H1 (cell line): ENCODE measurements around the gene SCARB1. TPM values are rescaled to one million over a fixed set of nuclear protein-coding genes. Genes with fewer than 3 reads are reported as not detected.

Experiments used
- CTCF ChIA-PET: fragments of 300-600 bp; sonication (Branson Sonifier 250); formaldehyde crosslinking; loops from one replicate; lab custom pipeline; 2021; ENCODE audit not compliant: partially characterized antibody; lab: Charles Lee
- POLR2A ChIA-PET: fragments of 300-600 bp; sonication (Branson Sonifier 250); formaldehyde crosslinking; loops from one replicate; lab custom pipeline; 2021; ENCODE audit warnings: inconsistent platforms; ENCODE audit not compliant: partially characterized antibody; lab: Charles Lee
- DNase-seq, 2 experiments: peaks; one replicate each; pipeline versions ENCODE4 v3.0.0 to v3.0.0-alpha.2; 2010 to 2022; ENCODE audit warnings: low spot score in 2 of 2, low read depth in 1 of 2, mixed read lengths in 1 of 2
- FAIRE-seq: peaks from 2 replicates; lab custom pipeline; 2011; peaks lifted over from hg19 to GRCh38; lab: Jason Lieb, UNC
- H2AFZ ChIP-seq: 2 replicates; pipeline ENCODE4 v1.8.1; 2012; ENCODE audit warnings: low read length, inconsistent platforms
- H2AK5ac ChIP-seq: 2 replicates; pipeline ENCODE4 v1.6.1; 2013; ENCODE audit warnings: low read depth, low read length
- H2BK120ac ChIP-seq: replicated peaks from 2 replicates; pipeline ENCODE3; 2013; ENCODE audit warnings: low read depth, low read length, inconsistent platforms
- H2BK12ac ChIP-seq: 2 replicates; pipeline ENCODE4 v1.6.1; 2013; ENCODE audit warnings: low read depth, low read length
- H2BK15ac ChIP-seq: 2 replicates; pipeline ENCODE4 v1.6.1; 2013; ENCODE audit warnings: low read length
- H2BK20ac ChIP-seq: 2 replicates; pipeline ENCODE4 v1.6.1; 2013; ENCODE audit warnings: low read length
- H2BK5ac ChIP-seq: 2 replicates; pipeline ENCODE4 v1.6.1; 2013; ENCODE audit warnings: low read depth, low read length
- H3K14ac ChIP-seq: 2 replicates; pipeline ENCODE4 v1.6.1; 2013; ENCODE audit warnings: inconsistent platforms; ENCODE audit not compliant: insufficient read length
- H3K18ac ChIP-seq: 2 replicates; pipeline ENCODE4 v1.6.1; 2013; ENCODE audit warnings: low read length; ENCODE audit errors: extremely low read depth
- H3K23ac ChIP-seq: 2 replicates; pipeline ENCODE4 v1.6.1; 2013; ENCODE audit warnings: inconsistent platforms; ENCODE audit not compliant: insufficient read length
- H3K23me2 ChIP-seq: 2 replicates; pipeline ENCODE4 v1.6.1; 2013; ENCODE audit warnings: low read depth, low read length
- H3K27ac ChIP-seq: 2 replicates; pipeline ENCODE4 v1.6.1; 2011; ENCODE audit warnings: low read depth, low read length, inconsistent platforms
- H3K27me3 ChIP-seq, 4 experiments: replicated peaks in 1 of 4; 1 replicate in 1 of 4; 2 replicates in 3 of 4; pipeline versions ENCODE4 v1.6.1 to v1.8.1; 2011 to 2013; ENCODE audit warnings: low read length in 3 of 4, mild to moderate bottlenecking in 3 of 4, inconsistent platforms in 2 of 4, mixed read lengths in 2 of 4, moderate library complexity in 1 of 4; ENCODE audit not compliant: control insufficient read depth in 3 of 4, insufficient read depth in 3 of 4; ENCODE audit errors: extremely low read depth in 1 of 4
- H3K36me3 ChIP-seq, 4 experiments: 2 replicates each; pipeline versions ENCODE4 v1.6.1 to v1.8.1; 2011 to 2013; ENCODE audit warnings: mild to moderate bottlenecking in 4 of 4, low read length in 3 of 4, moderate library complexity in 2 of 4, control low read depth in 1 of 4, inconsistent platforms in 1 of 4; ENCODE audit not compliant: insufficient read depth in 4 of 4, control insufficient read depth in 2 of 4
- H3K4ac ChIP-seq: replicated peaks from 2 replicates; pipeline ENCODE3; 2013; ENCODE audit warnings: low read length, low read depth, mixed read lengths, inconsistent platforms; ENCODE audit not compliant: insufficient read length
- H3K4me1 ChIP-seq, 4 experiments: replicated peaks in 1 of 4; 1 replicate in 1 of 4; 2 replicates in 3 of 4; pipeline versions ENCODE4 v1.6.1 to v1.8.1; 2011 to 2013; ENCODE audit warnings: low read length in 3 of 4, inconsistent platforms in 2 of 4, mixed read lengths in 1 of 4; ENCODE audit not compliant: insufficient read depth in 4 of 4, control insufficient read depth in 3 of 4
- H3K4me2 ChIP-seq, 2 experiments: 2 replicates each; pipeline versions ENCODE4 v1.6.1 to v1.8.1; 2011 to 2013; ENCODE audit warnings: low read depth in 2 of 2, low read length in 2 of 2, control low read depth in 1 of 2, inconsistent platforms in 1 of 2, mild to moderate bottlenecking in 1 of 2; ENCODE audit not compliant: insufficient read depth in 1 of 2
- H3K4me3 ChIP-seq, 4 experiments: fragments of 200-600, 300-600 bp in 1 of 4; sonication (generic), shearing (Covaris generic), sonication (Bioruptor Twin) in 1 of 4; 2 replicates each; pipeline versions ENCODE4 v1.5.1 to v1.8.1; 2011 to 2016; ENCODE audit warnings: low read length in 4 of 4, low read depth in 3 of 4, control low read depth in 2 of 4, inconsistent platforms in 2 of 4, mild to moderate bottlenecking in 2 of 4, mixed read lengths in 1 of 4, moderate library complexity in 1 of 4; ENCODE audit not compliant: insufficient read depth in 2 of 4; ENCODE audit errors: extremely low read depth in 1 of 4
- H3K56ac ChIP-seq: replicated peaks from 2 replicates; pipeline ENCODE3; 2013; ENCODE audit warnings: low read depth, mild to moderate bottlenecking, mixed read lengths, low read length, inconsistent platforms; ENCODE audit not compliant: insufficient read length
- H3K79me1 ChIP-seq: 2 replicates; pipeline ENCODE4 v1.6.1; 2013; ENCODE audit warnings: low read depth, low read length, control low read depth
- H3K79me2 ChIP-seq, 2 experiments: 2 replicates each; pipeline versions ENCODE4 v1.6.1 to v1.8.1; 2012 to 2013; ENCODE audit warnings: low read length in 2 of 2, mild to moderate bottlenecking in 2 of 2, inconsistent platforms in 1 of 2; ENCODE audit not compliant: insufficient read depth in 2 of 2, control insufficient read depth in 1 of 2
- H3K9ac ChIP-seq, 4 experiments: replicated peaks in 1 of 4; 1 replicate in 1 of 4; 2 replicates in 3 of 4; pipeline versions ENCODE4 v1.6.1 to v1.8.1; 2011 to 2013; ENCODE audit warnings: low read depth in 3 of 4, low read length in 3 of 4, control low read depth in 2 of 4, mild to moderate bottlenecking in 2 of 4, moderate library complexity in 2 of 4, inconsistent platforms in 1 of 4; ENCODE audit errors: extremely low read depth in 1 of 4
- H3K9me3 ChIP-seq, 2 experiments: 2 replicates each; pipeline versions ENCODE4 v1.6.1 to v1.8.1; 2012 to 2013; ENCODE audit warnings: mild to moderate bottlenecking in 2 of 2, moderate library complexity in 2 of 2, control low read depth in 1 of 2, inconsistent platforms in 1 of 2, low read depth in 1 of 2, low read length in 1 of 2, mixed read lengths in 1 of 2; ENCODE audit not compliant: insufficient read depth in 2 of 2
- H4K20me1 ChIP-seq, 2 experiments: replicated peaks in 1 of 2; 2 replicates each; pipeline versions ENCODE3 to v1.8.1; 2011 to 2013; ENCODE audit warnings: inconsistent platforms in 2 of 2, low read length in 2 of 2, mild to moderate bottlenecking in 1 of 2; ENCODE audit not compliant: insufficient read depth in 2 of 2, control insufficient read depth in 1 of 2
- H4K5ac ChIP-seq: 2 replicates; pipeline ENCODE4 v1.6.1; 2013; ENCODE audit warnings: low read length, low read depth, mixed read lengths, inconsistent platforms; ENCODE audit not compliant: insufficient read length
- H4K8ac ChIP-seq: 2 replicates; pipeline ENCODE4 v1.8.0; 2013; ENCODE audit warnings: mild to moderate bottlenecking, moderate library complexity, low read length, inconsistent platforms; ENCODE audit not compliant: insufficient read depth; ENCODE audit errors: extremely low read depth
- H4K91ac ChIP-seq: replicated peaks from 2 replicates; pipeline ENCODE3; 2013; ENCODE audit warnings: low read length, mixed read lengths, inconsistent platforms; ENCODE audit not compliant: insufficient read length
- ATF3 ChIP-seq: IDR thresholded peaks from 2 replicates; pipeline ENCODE4 v1.6.1; 2011; ENCODE audit warnings: low read depth, mild to moderate bottlenecking, low read length; ENCODE audit not compliant: insufficient read depth
- CREB1 ChIP-seq: IDR thresholded peaks from 2 replicates; pipeline ENCODE4 v1.6.1; 2012; ENCODE audit warnings: inconsistent platforms
- CTCF ChIP-seq, 3 experiments: IDR thresholded peaks; 1 replicate in 2 of 3; 2 replicates in 1 of 3; pipeline versions ENCODE4 v1.5.1 to v1.6.1; 2011; ENCODE audit warnings: low read length in 3 of 3, mild to moderate bottlenecking in 3 of 3, inconsistent platforms in 2 of 3, low read depth in 1 of 3, moderate library complexity in 1 of 3; ENCODE audit not compliant: insufficient read depth in 1 of 3; ENCODE audit errors: control extremely low read depth in 1 of 3
- HDAC2 ChIP-seq, 2 experiments: fragments of 300-600 bp in 1 of 2; sonication (generic) in 1 of 2; IDR thresholded peaks; 2 replicates each; pipeline ENCODE4 v1.6.1; 2011 to 2012; ENCODE audit warnings: low read depth in 2 of 2, low read length in 2 of 2, mild to moderate bottlenecking in 2 of 2, moderate library complexity in 2 of 2, borderline replicate concordance in 1 of 2, inconsistent platforms in 1 of 2
- JUND ChIP-seq: IDR thresholded peaks from 2 replicates; pipeline ENCODE4 v1.6.1; 2011; ENCODE audit warnings: mild to moderate bottlenecking, improper control_type of control experiment, low read length
- MAX ChIP-seq: IDR thresholded peaks from 2 replicates; pipeline ENCODE4 v1.6.1; 2012; ENCODE audit warnings: inconsistent platforms
- POLR2A ChIP-seq, 2 experiments: IDR thresholded peaks; 1 replicate in 1 of 2; 2 replicates in 1 of 2; pipeline ENCODE4 v1.6.1; 2011; ENCODE audit warnings: low read depth in 2 of 2, low read length in 2 of 2, mild to moderate bottlenecking in 2 of 2; ENCODE audit errors: control extremely low read depth in 1 of 2
- YY1 ChIP-seq: IDR thresholded peaks from 2 replicates; pipeline ENCODE4 v1.6.1; 2011; ENCODE audit warnings: low read depth, mild to moderate bottlenecking, low read length
- WGBS, 2 experiments: shearing (Covaris generic) in 1 of 2; methylation state at CpG; one replicate each; pipeline versions ENCODE4 v1.1.6 to v1.1.7; 2013 to 2015; ENCODE audit warnings: low lambda C conversion rate in 2 of 2, mixed read lengths in 2 of 2, inconsistent platforms in 1 of 2, low coverage in 1 of 2, missing lambda C conversion rate in 1 of 2; ENCODE audit not compliant: insufficient replicate concordance in 2 of 2, insufficient coverage in 1 of 2, insufficient read length in 1 of 2; ENCODE audit errors: extremely low coverage in 1 of 2, missing lambda C conversion rate in 1 of 2; 5-methylcytosine and 5-hydroxymethylcytosine counted together
- polyA plus RNA-seq, 7 experiments: library from polyadenylated mRNA; depleted of rRNA in 3 of 7; stranded (reverse) in 5 of 7; unstranded in 2 of 7; fragments of >200 nt in 5 of 7; fragments of 200-250 nt in 2 of 7; gene quantifications; 1 replicate in 5 of 7; 2 replicates in 1 of 7; 4 replicates in 1 of 7; pipeline versions ENCODE4 v1.2.1 to v1.2.3, GENCODE V29; 2011 to 2013; ENCODE audit warnings: missing spikeins in 2 of 7, mixed read lengths in 2 of 7
- total RNA-seq: library from RNA; stranded (reverse); fragmentation: NEBNext Ultra II Directional; extraction: Animal tissue kit (Norgen Biotek cat#: 25700); gene quantifications from 2 replicates; pipeline ENCODE4 v1.2.1, GENCODE V29; 2021

Gene SCARB1
- total and polyA plus RNA-seq, 2 of the 8 experiments (the other 6 are each of a cell fraction or from before 2014, with no cell fraction given), result 45.3 to 57.1 TPM

GRCh38 chr12:124898200-124898922 is 34.7 kb upstream of the SCARB1 start:
- H4K20me1 ChIP-seq, result peaks cover 0 to 2% of the 10 kb centered on the region in 2 experiments
- no peak overlapping the region for H3K23ac ChIP-seq
- no peak overlapping the region for H3K56ac ChIP-seq
- H3K79me2 ChIP-seq, result no peaks in the 10 kb centered on the region
- POLR2A ChIA-PET, result interaction anchor here (0.6 to 5.1 kb wide), 2 partner anchors 12 to 17 kb away, joined by 3 to 34 read pairs; partner anchors contain the start of gene UBC
- no peak overlapping the region for H4K91ac ChIP-seq
- H3K9ac ChIP-seq, result no peak overlapping the region
- H2BK12ac ChIP-seq, result no peak overlapping the region
- H2BK15ac ChIP-seq, result no peak overlapping the region
- WGBS, 2 experiments, result 17% methylated on average over 18 of the region's 18 CpGs; no CpG with 5 or more reads in 1 of the 2 experiments
- CTCF ChIA-PET, result interaction anchor here (0.7 to 3.3 kb wide), 12 partner anchors 8 to 117 kb away, joined by 3 to 13 read pairs (median 3); no protein-coding TSS in a partner anchor
- no peak overlapping the region for H2AK5ac ChIP-seq
- no peak overlapping the region for H3K14ac ChIP-seq
- no peak overlapping the region for H2BK20ac ChIP-seq
- H3K9me3 ChIP-seq, result no peaks in the 10 kb centered on the region
- H3K23me2 ChIP-seq, result no peaks in the 10 kb centered on the region
- H3K4me3 ChIP-seq, result no peak overlapping the region
- no peak overlapping the region for H2BK120ac ChIP-seq
- H3K36me3 ChIP-seq, result no peaks in the 10 kb centered on the region
- H3K4me2 ChIP-seq, result no peak overlapping the region
- no peak for FAIRE-seq
- no peaks in the 10 kb centered on the region; the same call in 1 of the 2 replicates for H3K79me1 ChIP-seq
- H3K4ac ChIP-seq, result no peak overlapping the region
- H3K18ac ChIP-seq, result no peak overlapping the region
- H2BK5ac ChIP-seq, result no peak overlapping the region
- H4K8ac ChIP-seq, result no peak overlapping the region
- peak; percentile 53 to 87 for DNase-seq
- H2AFZ ChIP-seq, result no peak overlapping the region
- no peaks in the 10 kb centered on the region; a peak in 1 of 7 replicates for H3K4me1 ChIP-seq
- no peak overlapping the region for H4K5ac ChIP-seq
- no peak overlapping the region for H3K27ac ChIP-seq
- no peaks in the 10 kb centered on the region for H3K27me3 ChIP-seq
- TF ChIP-seq MAX (0 out of 2 replicates have a peak, but pooled peaks have one; percentile 35), HDAC2 (IDR thresholded peaks at IDR 0.05; ENCODE audit: borderline replicate concordance in 1 of 2, low read depth in 2 of 2, low read length in 2 of 2) (peak in 1 of 2 experiments; percentile 52; a peak in 1 of 4 replicates), ATF3 (peak; percentile 30; the same call in 1 of the 2 replicates), CREB1 (0 out of 2 replicates have a peak, but pooled peaks have one; percentile 45), CTCF (IDR thresholded peaks at IDR 0.05; ENCODE audit: control extremely low read depth in 1 of 3, insufficient read depth in 1 of 3, low read depth in 1 of 3, low read length in 3 of 3) (peak; percentile 95 to 99 (median 97)), JUND (0 out of 2 replicates have a peak, but pooled peaks have one; percentile 22), YY1 (peak; percentile 75), POLR2A (IDR thresholded peaks at IDR 0.05; ENCODE audit: control extremely low read depth in 1 of 2, low read depth in 2 of 2, low read length in 2 of 2) (no peak)
